ENCODE data around the gene LRRC57. TPM values are rescaled to one million over a fixed set of nuclear protein-coding genes. Genes with fewer than 3 reads are reported as not detected.

LRRC57 gene
- total and polyA plus RNA-seq, 2 donors (not counting 3 experiments of a cell fraction or from before 2014, with no cell fraction given) = 13.4 to 39.2 TPM

DNA sequence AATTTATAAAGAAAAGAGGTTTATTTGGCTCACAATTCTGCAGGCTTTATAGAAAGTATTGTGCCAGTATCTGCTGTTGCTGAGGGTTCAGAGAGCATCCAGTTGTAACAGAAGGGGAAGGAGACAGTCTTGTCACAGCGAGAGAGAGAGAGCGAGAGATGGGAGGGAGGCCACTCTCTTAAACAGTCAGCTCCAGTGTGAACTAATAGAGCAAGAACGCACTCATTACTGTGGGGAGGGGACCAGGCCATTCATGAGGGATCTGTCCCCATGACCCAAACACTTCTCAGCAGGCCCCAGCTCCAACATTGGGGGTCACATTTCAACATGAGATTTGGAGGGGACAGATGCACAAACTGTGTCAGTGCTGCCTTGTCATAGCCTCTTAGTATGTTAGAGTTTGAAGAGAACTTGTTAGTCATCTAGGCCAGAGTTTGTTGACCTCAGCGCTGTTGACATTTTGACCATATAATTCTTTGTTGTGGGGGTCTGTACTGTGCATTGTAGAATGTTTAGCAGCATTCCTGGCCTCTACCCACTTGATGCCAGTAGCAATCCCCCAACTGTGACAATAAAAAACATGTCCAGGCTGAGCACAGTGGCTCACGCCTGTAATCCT is 42.1 kb upstream of the LRRC57 start:
- Histone ChIP-seq H3K79me2 (ENCODE audit: control insufficient read depth, insufficient read depth, low read length) (no peaks in the 10 kb centered on the region), H2AFZ (ENCODE audit: low read depth, low read length) (no peak overlapping the region), H3K4me3 (replicated peaks in 1 of 3; ENCODE audit: insufficient read depth in 1 of 3, low read depth in 1 of 3, low read length in 3 of 3) (no peak overlapping the region), H4K20me1 (replicated peaks; ENCODE audit: control insufficient read depth, extremely low read depth, insufficient read depth, low read length) (no peaks in the 10 kb centered on the region), H3K27ac (ENCODE audit: insufficient read depth, low read depth, low read length) (no peak overlapping the region), H3K4me2 (ENCODE audit: insufficient read depth, low read length) (no peak overlapping the region), H3K9me3 (replicated peaks; ENCODE audit: control insufficient read depth, insufficient read depth, low read length) (no peaks in the 10 kb centered on the region), H3K9me1 (replicated peaks; ENCODE audit: control insufficient read depth, extremely low read depth, insufficient read depth, low read length) (no peaks in the 10 kb centered on the region), H3K9ac (replicated peaks; ENCODE audit: extremely low read depth, insufficient read depth, low read length) (no peak overlapping the region), H3K4me1 (ENCODE audit: control insufficient read depth, extremely low read depth, insufficient read depth, low read length) (peaks cover 2% of the 10 kb centered on the region), H3K27me3 (ENCODE audit: control insufficient read depth in 2 of 2, insufficient read depth in 2 of 2, low read length in 2 of 2) (no peaks in the 10 kb centered on the region), H3K36me3 (ENCODE audit: control insufficient read depth in 2 of 2, extremely low read depth in 1 of 2, insufficient read depth in 2 of 2, low read length in 2 of 2) (no peaks in the 10 kb centered on the region)
- dilution Hi-C loops (cut with MboI; ENCODE audit: extremely low pct_ligation_motif_present, low sequenced_read_pairs) = no loop called here
- POLR2A ChIA-PET = no interaction called here
- CTCF ChIA-PET = interaction anchor here (0.6 to 1.4 kb wide), 4 partner anchors 16 to 269 kb away, joined by 3 read pairs; no protein-coding TSS in a partner anchor
- no TSS peak for BruUV-seq (replicated peaks)
- intact Hi-C loops (cut with micrococcal nuclease) = no loop called here
- FAIRE-seq (no peak), DNase-seq (ENCODE audit: low read depth, low spot score) (no peak)
- no peak for TF ChIP-seq FOS (IDR thresholded peaks at IDR 0.05; ENCODE audit: borderline replicate concordance, insufficient read depth, low read length)
- TF ChIP-seq POLR2A (IDR thresholded peaks at IDR 0.05; ENCODE audit: low read depth, low read length) = no peak
- TF ChIP-seq EZH2 (IDR thresholded peaks at IDR 0.05; ENCODE audit: borderline replicate concordance, low read depth, low read length, severe bottlenecking) = no peak
- TF ChIP-seq POLR2AphosphoS5 (IDR thresholded peaks at IDR 0.05; ENCODE audit: insufficient read depth, low read depth, low read length) = no peak
- TF ChIP-seq, protein P1, sequence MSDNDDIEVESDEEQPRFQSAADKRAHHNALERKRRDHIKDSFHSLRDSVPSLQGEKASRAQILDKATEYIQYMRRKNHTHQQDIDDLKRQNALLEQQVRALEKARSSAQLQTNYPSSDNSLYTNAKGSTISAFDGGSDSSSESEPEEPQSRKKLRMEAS (IDR thresholded peaks at IDR 0.05; ENCODE audit: insufficient read depth, insufficient read length) = no peak
- TF ChIP-seq JUN (IDR thresholded peaks at IDR 0.05; ENCODE audit: borderline replicate concordance, insufficient read depth, insufficient read length, low read depth) = no peak
- TF ChIP-seq, protein P2, sequence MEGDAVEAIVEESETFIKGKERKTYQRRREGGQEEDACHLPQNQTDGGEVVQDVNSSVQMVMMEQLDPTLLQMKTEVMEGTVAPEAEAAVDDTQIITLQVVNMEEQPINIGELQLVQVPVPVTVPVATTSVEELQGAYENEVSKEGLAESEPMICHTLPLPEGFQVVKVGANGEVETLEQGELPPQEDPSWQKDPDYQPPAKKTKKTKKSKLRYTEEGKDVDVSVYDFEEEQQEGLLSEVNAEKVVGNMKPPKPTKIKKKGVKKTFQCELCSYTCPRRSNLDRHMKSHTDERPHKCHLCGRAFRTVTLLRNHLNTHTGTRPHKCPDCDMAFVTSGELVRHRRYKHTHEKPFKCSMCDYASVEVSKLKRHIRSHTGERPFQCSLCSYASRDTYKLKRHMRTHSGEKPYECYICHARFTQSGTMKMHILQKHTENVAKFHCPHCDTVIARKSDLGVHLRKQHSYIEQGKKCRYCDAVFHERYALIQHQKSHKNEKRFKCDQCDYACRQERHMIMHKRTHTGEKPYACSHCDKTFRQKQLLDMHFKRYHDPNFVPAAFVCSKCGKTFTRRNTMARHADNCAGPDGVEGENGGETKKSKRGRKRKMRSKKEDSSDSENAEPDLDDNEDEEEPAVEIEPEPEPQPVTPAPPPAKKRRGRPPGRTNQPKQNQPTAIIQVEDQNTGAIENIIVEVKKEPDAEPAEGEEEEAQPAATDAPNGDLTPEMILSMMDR (IDR thresholded peaks at IDR 0.05; ENCODE audit: extremely low read depth in 1 of 2, insufficient read depth in 1 of 2, low read depth in 1 of 2, low read length in 2 of 2) = no peak
- TF ChIP-seq MYC (IDR thresholded peaks at IDR 0.05; ENCODE audit: low read depth, low read length) = no peak
- TF ChIP-seq GATA2 (IDR thresholded peaks at IDR 0.05; ENCODE audit: insufficient read depth, insufficient read length, low read depth, low read length) = no peak
